ENCODE data around the gene LRRK1. TPM values are rescaled to one million over a fixed set of nuclear protein-coding genes. Genes with fewer than 3 reads are reported as not detected.

Gene LRRK1
- total RNA-seq, 4 donors from 2014 or later, result 7.1 to 29.3 (median 8.5) TPM

DNA sequence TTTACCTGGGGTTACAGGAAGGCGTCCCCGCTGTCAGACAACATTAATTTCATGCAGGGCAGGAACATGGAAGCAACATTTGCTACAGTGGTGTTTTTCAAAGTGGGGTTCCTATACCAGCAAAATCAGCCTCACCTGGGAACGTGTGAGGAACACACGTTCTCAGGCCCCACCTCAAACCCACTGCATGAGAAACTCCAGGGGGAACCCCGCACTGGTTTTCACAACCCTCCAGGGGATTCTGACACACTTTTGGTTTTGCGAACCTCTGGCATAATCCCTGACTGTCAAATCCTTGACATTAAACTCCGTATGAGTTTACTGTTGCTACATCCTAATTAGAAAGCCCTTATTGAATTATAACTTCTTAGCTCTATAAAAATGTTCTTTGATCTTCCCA, 127.7 kb downstream of the LRRK1 start:
- Histone ChIP-seq H3K9me3 (no peaks in the 10 kb centered on the region), H3K27ac (no peak overlapping the region), H3K4me1 (no peaks in the 10 kb centered on the region), H3K4me3 (replicated peaks in 1 of 3) (no peak overlapping the region), H3K36me3 (peaks cover 0 to 4% of the 10 kb centered on the region in 2 donors), H3K27me3 (no peaks in the 10 kb centered on the region)
- WGBS, 2 donors, result 83 to 92% methylated on average over 7 of the region's 7 CpGs
- TF ChIP-seq POLR2A (IDR thresholded peaks at IDR 0.05), result no peak
- TF ChIP-seq, protein P1, sequence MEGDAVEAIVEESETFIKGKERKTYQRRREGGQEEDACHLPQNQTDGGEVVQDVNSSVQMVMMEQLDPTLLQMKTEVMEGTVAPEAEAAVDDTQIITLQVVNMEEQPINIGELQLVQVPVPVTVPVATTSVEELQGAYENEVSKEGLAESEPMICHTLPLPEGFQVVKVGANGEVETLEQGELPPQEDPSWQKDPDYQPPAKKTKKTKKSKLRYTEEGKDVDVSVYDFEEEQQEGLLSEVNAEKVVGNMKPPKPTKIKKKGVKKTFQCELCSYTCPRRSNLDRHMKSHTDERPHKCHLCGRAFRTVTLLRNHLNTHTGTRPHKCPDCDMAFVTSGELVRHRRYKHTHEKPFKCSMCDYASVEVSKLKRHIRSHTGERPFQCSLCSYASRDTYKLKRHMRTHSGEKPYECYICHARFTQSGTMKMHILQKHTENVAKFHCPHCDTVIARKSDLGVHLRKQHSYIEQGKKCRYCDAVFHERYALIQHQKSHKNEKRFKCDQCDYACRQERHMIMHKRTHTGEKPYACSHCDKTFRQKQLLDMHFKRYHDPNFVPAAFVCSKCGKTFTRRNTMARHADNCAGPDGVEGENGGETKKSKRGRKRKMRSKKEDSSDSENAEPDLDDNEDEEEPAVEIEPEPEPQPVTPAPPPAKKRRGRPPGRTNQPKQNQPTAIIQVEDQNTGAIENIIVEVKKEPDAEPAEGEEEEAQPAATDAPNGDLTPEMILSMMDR (IDR thresholded peaks at IDR 0.05), result no peak
- DNase-seq, result no peak
- intact Hi-C loops (cut with DNase I), result no loop called here

DNA sequence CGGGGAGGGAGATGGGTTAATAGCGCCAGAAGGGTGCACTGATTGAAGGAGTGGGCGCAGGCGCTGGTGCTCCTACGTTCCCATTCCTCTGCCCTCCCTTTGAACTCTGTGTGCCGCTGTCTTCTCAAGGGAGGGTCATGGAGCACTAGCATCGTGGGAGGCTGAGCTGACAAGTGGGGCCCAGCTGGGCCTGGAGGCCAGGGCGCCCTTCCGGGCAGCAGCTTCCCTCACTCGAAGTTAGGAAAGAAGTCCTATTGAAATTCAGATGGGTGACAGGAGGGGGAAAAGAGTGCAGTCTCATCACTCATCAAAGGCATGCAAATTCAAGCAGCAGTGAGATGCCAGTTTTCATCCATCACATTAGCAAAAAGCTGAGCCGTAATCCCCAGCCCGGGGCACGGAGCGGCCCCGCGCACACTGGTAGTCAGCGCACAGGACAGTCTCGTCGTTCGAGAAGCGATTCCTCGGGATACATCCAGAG, 128.2 kb downstream of the LRRK1 start:
- no peak for DNase-seq
- no peaks in the 10 kb centered on the region for H3K4me1 ChIP-seq
- 81% methylated on average over 22 of the region's 22 CpGs for WGBS, 2 donors
- no peaks in the 10 kb centered on the region for H3K27me3 ChIP-seq
- peaks cover 0 to 4% of the 10 kb centered on the region in 2 donors for H3K36me3 ChIP-seq
- no peak overlapping the region for H3K4me3 ChIP-seq (replicated peaks in 1 of 3)
- no peaks in the 10 kb centered on the region for H3K9me3 ChIP-seq
- no peak overlapping the region for H3K27ac ChIP-seq
- TF ChIP-seq POLR2A (IDR thresholded peaks at IDR 0.05), result no peak
- TF ChIP-seq, protein P1 (IDR thresholded peaks at IDR 0.05), result no peak
- intact Hi-C loops (cut with DNase I), result no loop called here

DNA sequence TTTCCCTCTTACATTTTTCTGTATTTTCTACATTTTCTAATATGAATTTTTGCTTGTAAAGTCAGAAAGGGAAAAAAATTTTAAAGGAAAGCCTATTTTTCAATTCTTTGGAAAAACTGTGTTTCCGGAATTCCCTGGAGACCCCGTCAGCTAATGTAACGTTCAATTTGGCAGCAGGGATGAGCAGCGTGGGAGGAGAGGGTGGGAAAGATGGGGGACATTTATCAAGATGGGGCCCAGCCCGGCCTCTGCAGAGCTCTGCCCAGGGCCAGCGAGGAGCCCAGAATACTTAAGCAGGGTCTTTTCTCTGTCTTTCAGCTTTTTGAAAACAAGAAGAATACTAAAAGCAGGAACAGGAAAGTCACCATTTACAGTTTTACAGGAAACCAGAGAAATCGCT, 129.0 kb downstream of the LRRK1 start:
- Histone ChIP-seq H3K9me3 (no peaks in the 10 kb centered on the region), H3K27ac (no peak overlapping the region), H3K36me3 (peaks cover 4 to 6% of the 10 kb centered on the region in 2 donors), H3K4me3 (replicated peaks in 1 of 3) (no peak overlapping the region), H3K27me3 (no peaks in the 10 kb centered on the region), H3K4me1 (no peaks in the 10 kb centered on the region)
- 72 to 81% methylated on average over 7 of the region's 7 CpGs for WGBS, 2 donors
- no peak for DNase-seq
- intact Hi-C loops (cut with DNase I), result no loop called here
- no peak for TF ChIP-seq POLR2A (IDR thresholded peaks at IDR 0.05)
- TF ChIP-seq, protein P1 (IDR thresholded peaks at IDR 0.05), result no peak

DNA sequence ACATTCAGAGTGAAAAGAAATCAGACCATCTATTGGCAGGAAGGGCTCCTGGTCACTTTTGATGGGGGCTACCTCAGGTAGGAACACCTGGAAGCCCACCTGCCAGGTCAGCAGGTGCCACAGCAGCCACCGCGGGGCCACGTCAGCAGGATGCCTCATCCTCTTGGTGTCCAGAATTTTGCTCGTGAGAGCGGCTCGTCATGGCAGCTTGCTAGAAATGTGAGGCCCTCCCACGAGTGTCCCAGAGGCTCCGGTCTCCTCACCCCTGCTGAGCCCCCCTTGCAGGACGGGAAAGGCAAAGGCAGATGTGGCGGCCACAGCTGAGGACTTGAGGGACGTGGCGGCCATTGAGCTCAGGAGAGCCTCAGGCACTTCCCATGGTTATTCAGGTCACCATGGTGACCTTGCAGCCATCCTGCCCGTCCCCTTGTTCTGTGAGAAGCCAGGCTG, 129.4 kb downstream of the LRRK1 start:
- Histone ChIP-seq H3K27me3 (no peaks in the 10 kb centered on the region), H3K4me1 (no peaks in the 10 kb centered on the region), H3K4me3 (replicated peaks in 1 of 3) (no peak overlapping the region), H3K27ac (no peak overlapping the region), H3K36me3 (peaks cover 8% of the 10 kb centered on the region in 2 donors), H3K9me3 (no peaks in the 10 kb centered on the region)
- TF ChIP-seq POLR2A (IDR thresholded peaks at IDR 0.05), result no peak
- TF ChIP-seq, protein P1 (IDR thresholded peaks at IDR 0.05), result no peak
- intact Hi-C loops (cut with DNase I), result no loop called here
- DNase-seq, result no peak
- WGBS, 2 donors, result 84 to 91% methylated on average over 8 to 10 of the region's 13 CpGs

DNA sequence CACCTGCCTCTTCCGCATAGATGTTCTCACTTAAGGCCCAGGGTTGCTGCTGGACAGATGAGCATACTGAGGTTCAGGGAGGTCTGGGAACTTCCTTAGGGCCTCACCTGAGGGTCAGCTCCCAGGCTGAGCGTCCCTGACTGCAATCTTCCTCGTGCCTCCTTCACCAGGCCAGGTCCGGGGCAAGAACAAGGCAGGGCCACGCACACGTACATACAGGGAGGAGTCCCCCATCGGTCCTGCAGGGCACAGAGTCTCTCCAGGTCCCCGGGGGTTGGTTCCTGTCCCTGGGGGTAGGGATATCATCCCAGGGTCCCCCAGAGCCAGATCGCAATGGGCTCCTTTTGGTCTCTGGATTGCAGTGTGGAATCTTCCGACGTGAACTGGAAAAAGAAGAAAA, 130.1 kb downstream of the LRRK1 start:
- 88% methylated on average over 10 to 11 of the region's 11 CpGs for WGBS, 2 donors
- H3K36me3 ChIP-seq, result peaks cover 9 to 13% of the 10 kb centered on the region in 2 donors
- TF ChIP-seq, protein P1 (IDR thresholded peaks at IDR 0.05), result no peak
- no peak for TF ChIP-seq POLR2A (IDR thresholded peaks at IDR 0.05)
- H3K4me3 ChIP-seq (replicated peaks in 1 of 3), result no peak overlapping the region
- intact Hi-C loops (cut with DNase I), result no loop called here
- DNase-seq, result no peak
- H3K27ac ChIP-seq, result no peak overlapping the region
- no peaks in the 10 kb centered on the region for H3K9me3 ChIP-seq
- no peaks in the 10 kb centered on the region for H3K27me3 ChIP-seq
- H3K4me1 ChIP-seq, result no peaks in the 10 kb centered on the region

Measured in thyroid gland (tissue), 4 donors.